Esophagus squamous epithelium (tissue), 4 donors: ENCODE results near the gene NAT8L.

Experiments used
- CTCF ChIP-seq, 6 experiments: fragments of 450-650 bp in 4 of 6; fragments of 200-600 bp in 2 of 6; sonication (generic) in 2 of 6; IDR thresholded peaks; one replicate each; pipeline ENCODE4 v1.5.1; 2016 to 2019; ENCODE audit warnings: antibody characterized with exemption in 6 of 6, mild to moderate bottlenecking in 4 of 6, moderate library complexity in 4 of 6
- POLR2A ChIP-seq, 4 donors: fragments of 450-650 bp; IDR thresholded peaks; one replicate each; pipeline ENCODE4 v1.6.1; 2017; ENCODE audit warnings: antibody characterized with exemption in 4 of 4, mild to moderate bottlenecking in 4 of 4, moderate library complexity in 3 of 4

GRCh38 chr4:2061186-2062131, 2.3 kb downstream of the NAT8L start:
- no peak for TF ChIP-seq CTCF (IDR thresholded peaks at IDR 0.05)
- no peak for TF ChIP-seq POLR2A (IDR thresholded peaks at IDR 0.05)
